CD4-positive, alpha-beta T cell treated with Interferon gamma for 1 hour (primary cell): ENCODE measurements around the gene HLCS.

Source experiments
- DNase-seq: peaks from one replicate; pipeline ENCODE4 v3.0.0-alpha.2; 2020

HLCS gene

DNA sequence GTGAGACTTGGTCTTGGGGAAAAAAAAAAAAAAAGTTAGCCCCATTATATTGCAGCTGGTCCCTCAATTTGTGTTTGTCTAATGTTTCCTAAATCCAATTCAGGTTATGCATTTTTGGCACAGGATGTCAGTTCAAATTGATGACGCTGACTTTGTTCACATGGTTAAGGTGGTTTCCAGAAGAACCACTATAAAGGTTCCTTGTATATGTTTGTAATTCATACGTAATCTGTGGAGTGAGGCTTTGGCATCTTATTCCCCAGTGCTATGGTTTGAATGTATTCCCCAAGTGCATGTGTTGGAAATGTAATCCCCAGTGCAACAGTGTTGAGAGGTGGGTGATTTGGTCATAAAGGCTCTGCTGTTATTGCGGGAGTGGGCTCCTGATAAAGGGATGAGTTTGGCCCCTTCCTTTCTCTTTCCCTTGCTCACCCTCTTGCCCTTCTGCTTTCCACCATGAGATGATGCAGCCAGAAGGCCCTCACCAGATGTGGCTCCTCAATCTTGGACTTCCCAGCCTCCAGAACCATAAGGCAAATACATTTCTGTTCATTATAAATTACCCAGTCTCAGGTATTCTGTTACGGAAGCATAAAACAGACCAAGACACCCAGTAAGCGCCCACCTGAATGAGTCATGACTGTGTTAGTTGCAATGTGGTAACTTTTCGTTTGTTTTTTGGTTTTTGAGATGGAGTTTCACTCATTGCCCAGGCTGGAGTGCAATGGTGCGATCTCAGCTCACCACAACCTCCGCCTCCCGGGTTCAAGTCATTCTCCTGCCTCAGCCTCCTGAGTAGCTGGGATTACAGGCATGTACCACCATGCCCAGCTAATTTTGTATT, 19.5 kb upstream of the HLCS start:
- no peak for DNase-seq

DNA sequence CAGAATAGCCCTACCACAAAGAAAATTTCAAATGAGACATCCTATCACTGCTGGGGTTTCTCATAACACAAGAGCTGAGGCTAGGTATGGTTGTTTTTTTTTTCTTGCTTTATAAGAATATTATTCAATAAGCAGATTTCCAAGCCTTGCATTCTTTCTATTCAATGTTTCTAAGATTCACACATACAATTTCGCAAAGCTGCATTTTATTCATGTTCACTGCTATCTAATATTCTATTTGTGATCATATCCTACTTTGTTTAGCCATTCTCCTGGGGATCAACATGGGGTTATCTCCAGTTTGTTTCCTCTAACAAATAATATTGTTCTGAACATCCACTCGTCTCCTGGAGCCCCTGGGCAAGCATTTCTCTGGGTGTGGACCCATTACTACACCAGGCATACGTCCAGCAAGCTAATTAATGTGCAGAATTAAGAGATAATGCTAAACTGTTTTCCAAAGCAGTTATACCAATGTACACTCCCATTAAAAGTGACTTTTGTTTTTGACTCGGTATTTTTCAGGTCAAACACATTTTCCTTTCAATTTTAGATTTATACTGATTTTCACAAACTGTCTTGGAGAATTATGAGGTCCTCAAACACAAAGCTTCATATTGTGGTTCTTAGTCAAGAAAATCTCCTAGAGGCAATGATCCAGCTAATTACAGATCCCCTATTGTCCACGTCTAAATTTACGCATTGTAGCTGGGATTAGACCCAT, 15.7 kb upstream of the HLCS start:
- no peak for DNase-seq

DNA sequence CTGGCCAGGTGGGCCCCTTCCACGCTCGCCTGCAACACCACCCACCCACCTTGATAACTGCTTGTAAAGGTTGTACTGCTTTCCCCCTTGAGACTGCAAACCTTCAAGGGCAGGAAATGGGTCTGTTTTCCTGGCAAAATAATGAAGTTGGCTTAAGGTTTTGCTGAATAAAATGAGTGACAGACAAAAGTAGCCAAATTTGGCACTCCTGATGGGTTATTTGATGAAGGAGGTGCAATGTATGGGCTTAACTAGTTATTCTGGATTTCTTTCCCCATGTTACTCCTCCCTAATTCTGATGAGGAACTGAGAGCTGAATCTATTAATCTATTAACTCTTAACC, 14.6 kb upstream of the HLCS start:
- no peak for DNase-seq

DNA sequence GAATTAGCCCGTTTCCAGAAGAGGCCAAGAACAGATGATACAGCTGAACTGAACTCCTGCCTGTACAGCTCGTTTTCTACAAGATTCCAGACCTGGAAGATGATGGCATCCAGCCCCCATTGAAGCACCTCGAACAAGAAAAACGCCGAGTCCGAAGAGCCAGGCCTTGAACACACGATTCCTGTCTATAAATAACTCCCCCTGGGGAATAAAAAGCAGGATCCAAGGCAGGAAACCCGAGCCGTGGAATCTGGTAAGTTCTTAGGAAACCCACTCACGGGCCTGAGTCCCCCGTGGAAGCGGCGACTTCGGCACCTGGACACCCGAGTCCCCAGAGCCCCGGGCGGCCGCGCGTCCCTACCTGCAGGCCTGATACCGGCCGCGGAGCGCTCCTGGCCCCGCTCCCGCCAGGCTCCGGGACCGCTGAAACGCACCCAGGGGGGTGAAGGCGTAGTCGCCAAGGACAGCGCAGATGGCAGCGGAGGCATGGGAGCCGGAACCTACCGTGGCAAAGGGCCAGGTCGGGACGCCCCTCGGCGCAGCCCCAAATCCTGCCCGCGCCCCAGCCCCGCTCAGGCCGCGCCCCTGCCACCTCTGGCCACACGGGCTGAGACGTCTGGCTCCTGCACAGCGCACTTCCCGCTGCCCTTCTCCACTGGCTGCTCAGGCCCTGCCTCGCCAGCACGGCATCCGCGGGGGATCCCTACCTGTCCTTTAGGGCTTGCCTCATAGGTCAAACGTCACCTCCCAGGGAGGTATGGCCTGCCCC, 14.0 kb upstream of the HLCS start:
- no peak for DNase-seq

DNA sequence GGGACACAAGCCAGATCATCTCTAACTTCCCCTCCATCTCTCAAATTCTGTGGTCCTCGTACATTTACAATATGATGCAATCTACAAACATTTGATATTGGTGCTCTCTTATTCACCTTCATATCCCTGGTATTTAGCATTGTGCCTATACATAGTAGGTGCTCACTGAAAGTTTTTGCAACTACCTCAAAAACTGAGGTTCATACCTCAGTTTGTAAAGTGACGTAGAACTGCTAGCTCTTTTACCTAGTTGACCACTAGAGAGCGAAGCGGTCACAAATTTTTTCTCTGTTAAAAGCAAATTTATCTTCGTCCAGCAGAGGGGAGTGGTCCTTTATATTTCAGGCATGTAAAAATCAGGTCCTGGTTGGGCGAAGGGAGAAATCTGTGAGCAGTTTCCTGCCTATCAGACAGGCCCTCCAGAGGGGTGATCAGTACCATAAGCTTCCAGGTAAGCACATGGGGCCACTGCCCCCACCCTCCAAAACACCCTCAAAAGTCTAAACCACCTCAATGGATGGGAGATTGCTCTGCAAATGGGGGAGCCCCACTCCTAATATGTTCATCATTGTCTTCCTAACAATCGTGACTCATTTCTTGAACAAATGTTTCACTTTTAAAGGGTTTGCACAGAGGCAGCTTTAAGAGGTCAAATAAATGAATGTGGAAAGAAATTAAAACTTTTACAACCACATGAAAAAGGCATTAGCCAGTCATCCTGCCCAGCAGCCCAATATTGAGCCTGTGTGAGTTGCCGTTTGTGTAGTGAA, 10.6 kb upstream of the HLCS start:
- DNase-seq = no peak

DNA sequence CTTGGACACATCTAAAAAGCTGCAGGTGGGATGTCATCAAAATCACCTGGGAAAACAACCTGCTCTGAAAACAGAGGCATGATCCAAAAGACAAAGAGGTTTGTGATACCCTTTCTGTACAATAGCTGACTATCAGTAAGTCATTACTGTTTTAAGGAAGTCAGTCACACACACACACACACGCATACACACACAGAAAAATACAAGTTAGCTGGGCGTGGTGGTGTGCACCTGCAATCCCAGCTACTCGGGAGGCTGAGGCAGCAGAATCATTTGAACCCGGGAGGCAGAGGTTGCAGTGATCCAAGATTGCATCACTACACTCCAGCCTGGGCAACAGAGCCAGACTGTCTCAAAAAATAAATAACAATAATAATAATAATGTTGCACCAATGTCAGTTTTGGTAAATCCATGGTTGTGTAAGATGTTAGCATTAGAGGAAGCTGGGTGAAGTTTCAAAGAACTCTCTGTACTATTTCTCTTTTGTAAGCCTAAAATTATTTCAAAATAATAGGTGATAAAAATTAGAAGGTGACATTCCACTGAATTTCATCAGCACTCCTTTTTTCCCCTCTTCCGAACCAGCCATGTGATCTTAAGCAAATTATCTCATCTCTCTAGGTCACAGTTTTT, 9.9 kb upstream of the HLCS start:
- DNase-seq = no peak

DNA sequence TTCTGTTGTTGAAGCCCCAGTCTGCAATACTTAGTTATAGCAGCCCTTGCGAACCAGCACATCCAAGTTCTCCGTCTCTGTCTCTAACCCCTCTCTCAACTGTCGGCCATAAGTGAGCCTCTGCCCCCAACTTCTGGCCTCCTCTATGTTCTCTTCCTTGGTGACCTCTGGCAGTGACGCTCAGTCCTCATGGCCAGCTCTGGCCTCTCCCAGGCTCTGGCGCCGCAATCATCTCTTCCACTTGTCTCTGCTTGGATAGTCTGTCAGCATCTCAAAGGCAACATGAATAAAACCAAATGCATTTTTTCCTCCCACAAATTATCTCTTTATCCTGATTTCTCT, 8.4 kb upstream of the HLCS start:
- no peak for DNase-seq

DNA sequence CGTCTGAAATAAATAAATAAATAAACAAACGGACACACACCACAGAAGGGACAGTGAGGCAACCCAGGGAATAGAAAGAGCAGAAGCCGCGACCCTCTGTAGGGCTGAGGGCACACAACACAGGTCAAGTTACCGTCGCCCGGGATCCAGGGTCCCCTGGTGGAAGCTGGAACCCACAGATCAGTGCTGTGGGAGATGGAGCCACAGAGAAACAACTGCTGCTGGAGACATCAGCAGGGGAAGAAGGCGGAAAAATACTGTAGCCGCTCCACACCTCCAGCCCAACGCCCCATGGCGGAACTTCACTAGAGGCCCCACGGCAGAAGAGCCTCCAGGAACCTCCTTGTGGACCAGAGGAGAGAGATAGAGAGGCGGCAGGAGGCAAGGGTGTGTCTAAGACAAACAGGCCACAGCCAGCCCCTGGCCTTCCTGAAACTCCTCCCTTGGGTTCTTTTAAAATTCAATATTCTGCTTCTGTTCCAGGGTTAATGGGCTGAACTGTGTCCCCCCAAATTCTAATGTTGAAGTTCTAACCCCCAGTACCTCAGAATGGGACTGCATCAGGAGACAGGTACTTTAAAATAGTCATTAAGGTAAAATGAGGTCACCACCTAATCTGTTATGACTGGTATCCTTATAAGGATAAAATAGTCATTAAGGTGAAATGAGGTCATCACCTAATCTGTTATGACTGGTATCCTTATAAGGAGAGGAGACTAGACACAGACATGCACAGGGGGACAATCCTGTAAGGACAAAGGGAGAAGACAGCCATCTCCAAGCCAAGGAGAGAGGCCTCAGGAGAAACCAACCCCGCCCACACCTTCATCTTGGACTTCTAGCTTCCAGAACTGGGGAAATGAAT, 7.7 kb upstream of the HLCS start:
- no peak for DNase-seq

DNA sequence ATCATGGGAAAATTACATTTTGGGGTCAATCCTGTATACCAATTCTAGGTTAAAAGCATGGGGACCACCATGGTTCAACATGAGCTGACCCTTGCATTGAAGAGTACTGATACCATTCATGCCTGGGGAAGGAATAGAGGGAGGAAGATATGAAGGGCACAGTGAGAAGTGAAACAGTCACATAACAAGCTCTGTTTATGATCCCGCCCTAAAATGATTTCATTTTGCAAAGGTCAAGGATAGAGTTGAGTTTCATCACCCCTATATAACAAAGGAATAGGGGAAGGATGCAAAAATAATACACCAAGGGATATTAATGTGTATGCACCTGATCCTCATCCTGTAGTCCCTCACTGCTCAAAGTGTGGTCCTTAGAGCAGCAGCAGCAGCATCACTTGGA, 2.5 kb upstream of the HLCS start:
- no peak for DNase-seq

DNA sequence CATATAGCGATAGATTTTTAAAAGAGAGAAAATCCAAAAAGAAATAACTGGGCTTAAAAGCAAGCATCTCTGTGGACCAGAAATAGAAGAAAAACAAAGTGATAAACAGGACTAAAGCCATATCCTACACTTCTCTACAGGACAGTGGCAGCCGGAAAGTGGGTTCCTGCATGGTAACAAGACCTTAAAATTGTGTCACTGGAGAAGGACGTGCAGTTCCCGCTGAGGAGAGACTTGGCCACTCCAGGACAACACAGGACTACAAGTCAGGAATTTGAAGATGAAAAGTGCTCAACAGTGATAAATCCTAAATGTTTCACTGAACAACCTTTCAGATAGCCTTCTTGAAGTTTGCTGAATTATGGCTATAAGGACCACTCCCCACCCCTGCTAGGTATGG, 1.9 kb upstream of the HLCS start:
- no peak for DNase-seq

DNA sequence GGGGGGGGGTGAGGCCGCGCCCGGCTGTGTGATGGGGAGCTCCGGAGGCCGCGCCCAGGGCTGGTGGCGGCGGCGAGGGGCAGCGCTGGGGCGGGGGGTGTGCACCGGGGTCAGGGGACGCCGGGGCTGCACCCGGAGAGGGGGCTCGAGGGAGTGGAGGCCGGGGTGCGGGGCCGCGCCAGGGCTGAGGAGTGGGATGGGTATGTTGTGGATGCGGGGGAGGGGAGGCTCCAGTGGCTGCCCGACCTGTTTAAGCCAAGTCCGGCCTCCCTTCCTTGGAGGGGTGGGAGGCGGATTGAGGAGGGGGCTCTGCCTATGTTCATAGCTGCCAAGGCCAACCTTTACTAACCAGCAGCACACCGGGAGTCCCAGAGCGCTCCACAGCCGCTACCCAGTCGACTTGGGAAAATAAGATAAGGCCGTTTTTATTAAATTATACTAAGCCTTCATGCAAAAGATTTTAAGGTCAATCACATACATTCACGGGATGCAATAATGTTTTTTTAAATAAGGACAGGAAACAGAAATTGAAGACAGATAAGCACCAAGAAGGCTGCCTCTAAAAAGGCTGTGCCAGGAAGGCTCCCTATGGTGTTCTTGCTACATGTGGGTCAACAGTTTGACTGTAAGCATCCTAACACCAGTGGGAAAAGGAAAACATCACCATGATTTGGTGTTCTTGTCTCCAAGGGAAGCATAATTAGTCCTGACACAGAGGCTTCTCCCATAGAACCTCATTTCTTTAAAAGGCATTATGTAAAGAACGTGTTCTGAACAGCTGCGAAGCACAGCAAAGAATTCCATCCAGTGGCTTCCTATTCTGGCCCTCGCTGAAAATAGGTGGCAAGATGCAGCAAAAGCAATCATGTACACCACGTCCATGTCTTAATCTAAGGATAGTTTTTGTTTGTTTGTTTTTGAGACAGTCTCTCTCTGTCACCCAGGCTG, 626 bp upstream of the HLCS start:
- DNase-seq = no peak

DNA sequence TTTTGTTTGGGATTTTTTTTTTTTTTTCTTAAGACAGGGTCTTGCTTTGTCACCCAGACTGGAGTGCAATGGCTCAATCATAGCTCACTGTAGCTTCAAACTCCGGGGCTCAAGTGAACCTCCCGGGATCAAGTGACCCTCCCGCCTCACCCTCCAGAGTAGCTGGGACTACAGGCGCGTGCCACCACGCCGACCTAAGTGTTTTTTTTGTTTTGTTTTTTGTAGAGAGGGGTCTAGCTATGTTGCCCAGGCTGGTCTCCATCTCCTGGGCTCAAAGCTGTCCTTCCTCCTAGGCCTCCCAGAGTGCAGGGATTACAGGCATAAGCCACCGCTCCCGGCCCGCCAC, 776 bp downstream of the HLCS start:
- no peak for DNase-seq

DNA sequence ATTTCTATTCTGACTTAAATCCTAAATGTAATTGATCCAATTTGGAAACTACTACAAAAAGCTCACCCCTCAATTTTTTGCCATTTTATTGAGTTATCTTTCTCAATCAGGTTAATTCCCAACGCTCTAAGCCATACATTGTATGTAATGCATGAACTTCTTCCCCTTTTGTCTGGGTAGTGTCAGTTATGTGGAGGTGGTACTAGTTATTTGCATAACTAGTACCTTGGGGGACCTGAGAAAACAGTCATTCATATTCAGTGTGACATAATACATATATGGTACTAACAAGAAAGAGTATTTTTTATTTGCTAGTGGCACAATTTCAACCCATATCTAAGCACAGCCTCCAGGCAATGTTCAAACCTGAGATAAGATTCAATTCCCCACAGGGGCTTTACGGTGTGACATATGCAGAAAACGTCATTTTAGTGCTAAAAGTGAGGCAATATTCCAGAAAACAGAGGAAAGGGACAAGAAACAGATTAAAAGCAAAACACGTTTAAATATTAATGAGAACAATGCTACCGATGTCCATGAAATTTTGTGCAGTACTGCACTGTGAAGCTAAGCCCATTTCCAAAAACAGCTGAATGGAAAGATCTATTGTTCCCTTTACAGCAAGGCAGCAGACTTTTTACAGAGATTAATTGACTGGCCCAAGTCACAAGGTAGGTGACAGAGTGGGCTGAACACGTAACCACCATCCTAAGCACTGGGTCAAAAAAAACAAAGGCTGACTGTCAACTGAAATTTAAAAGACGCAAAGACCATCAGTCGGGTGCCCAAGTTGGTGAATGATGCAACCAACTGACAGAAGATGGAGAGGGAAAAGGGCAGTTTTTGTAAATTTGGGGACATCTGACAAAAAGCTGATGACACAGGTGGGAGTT, 1.4 kb downstream of the HLCS start:
- DNase-seq = no peak

DNA sequence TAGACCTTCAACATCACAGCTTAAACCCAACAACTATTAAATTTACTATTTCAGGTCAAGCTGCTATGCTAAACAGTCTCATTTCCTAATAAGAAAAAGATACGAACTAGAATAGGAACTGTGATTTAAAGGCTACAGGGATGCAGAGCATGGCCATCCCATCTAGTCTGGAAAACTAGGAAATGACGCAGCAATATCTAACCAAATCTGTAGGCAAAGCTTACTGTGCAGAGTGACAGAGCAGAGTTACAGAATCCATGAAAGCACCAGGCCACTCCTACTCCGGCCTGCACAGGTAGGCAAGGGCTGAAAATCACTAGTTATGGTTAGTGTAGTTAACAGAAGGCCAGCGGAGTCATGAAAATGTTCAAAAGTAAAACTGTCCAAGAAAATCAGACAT, 2.1 kb downstream of the HLCS start:
- DNase-seq = no peak

DNA sequence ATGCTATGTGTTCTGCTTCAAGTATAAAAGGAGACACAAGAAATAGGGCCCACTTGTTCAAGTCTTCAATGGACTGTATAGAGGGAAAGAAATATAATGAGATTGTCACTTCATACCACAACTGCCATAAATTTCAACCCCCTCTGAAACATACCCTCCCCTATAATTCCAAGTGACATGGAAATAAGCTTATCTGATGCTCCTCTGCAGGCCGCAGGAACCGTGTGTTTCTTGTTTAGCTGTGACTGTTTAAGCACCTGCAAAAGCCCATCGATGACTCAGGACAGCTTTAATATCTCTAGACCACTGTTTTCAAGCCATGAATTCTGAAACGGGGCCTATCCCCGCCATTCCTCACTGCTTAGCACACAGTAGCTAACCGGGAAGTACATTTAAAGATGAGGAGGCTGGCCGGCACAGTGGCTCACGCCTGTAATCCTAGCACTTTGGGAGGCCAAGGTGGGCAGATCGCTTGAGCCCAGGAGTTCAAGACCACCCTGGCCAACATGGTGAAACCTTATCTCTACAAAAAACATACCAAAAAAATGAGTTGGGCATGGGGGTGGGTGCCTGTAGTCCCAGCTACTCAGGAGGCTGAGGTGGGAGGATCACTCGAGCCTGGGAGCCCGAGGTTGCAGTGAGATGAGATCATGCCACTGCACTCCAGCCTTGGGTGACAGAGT, 4.2 kb downstream of the HLCS start:
- DNase-seq = no peak

DNA sequence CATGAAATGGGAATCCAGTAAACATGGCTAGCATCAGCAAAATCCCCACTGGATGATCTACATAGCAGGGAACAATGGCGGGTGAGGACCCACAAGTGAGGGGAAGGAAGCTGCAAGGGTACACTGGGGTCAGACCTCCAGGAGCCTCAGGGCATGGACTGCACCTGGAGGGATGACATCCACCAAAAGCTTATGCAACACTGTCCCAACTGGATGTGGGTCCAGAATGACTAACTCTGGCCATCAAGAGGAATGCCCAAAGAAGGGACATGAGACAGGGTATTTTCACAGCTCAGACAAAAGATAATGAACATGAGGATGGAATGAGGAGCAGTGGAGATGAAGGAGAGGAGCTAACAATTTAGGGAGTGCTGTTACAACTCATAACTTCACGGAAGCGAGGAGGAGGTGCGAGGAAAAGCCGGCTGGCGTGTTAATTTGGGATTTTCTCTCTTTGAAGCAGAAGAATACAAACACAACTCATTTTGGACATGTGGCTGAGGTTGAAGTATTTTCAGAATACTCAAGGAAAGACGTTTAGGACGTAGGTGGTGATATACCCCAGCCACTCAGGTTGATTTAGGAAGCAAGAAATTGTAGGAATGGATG, 5.7 kb downstream of the HLCS start:
- no peak for DNase-seq

DNA sequence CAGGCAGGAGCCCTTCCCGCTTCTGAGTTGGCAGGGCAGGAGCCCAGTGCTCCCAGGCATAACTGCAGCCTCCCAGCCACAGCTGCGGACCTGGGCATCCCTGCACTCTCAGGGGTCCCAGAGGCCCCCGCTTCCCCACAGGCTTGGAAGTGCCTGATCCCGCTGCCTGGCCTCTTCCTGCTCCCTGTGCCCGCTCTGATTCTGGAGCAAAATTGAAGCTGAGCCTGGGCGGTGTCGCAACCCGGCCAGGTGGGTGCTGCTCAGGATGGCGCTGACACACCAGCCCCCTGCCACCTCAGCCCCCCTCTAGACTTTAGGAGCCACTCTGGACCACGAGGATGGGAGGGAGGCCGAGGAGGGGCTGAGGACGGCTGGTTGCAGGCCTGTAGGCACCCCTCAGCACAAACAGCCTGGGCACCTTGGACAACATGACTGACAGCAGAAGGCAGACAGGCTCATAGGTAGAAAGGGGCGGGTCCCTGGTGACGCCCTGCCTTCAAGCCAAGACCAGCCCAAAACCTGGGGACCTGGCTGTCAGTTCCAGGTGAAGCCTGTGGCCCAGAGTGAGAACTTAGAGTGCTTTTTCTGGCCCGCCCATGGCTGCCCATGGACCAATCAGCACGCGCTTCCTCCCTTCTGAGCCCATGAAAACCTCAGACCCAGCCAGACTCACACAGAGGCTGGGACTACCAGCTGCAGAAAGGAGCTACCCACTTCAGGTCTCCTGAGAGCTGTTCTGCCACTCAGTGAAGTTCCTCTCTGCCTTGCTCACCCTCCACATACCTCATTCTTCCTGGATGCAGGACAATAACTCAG, 7.2 kb downstream of the HLCS start:
- DNase-seq = no peak

DNA sequence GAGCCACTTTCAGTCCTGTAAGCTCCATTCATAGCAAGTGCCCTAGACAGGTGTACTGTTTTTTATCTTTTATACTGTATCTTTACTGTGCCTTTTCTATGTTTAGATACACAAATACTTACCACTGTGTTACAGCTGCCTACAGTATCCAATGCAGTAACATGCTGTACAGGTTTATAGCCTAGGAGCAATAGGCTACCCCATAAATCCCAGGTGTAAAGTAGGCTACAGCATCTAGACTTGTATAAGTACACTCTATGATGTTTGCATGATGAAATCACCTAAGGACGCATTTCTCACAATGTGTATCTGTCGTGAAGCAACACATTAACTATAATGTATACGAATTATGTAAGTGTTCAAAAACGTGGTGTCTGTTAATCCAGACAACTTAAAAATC, 10.7 kb downstream of the HLCS start:
- no peak for DNase-seq
